Transverse colon (tissue), 4 donors: ENCODE results near the gene SYT13.

Experiments
- POLR2A ChIP-seq: fragments of 450-650 bp; IDR thresholded peaks from one replicate; pipeline ENCODE4 v1.6.1; 2016; ENCODE audit warnings: antibody characterized with exemption, mild to moderate bottlenecking, moderate library complexity
- POLR2AphosphoS5 ChIP-seq, 3 donors: sonication (generic); formaldehyde crosslinking; IDR thresholded peaks; one replicate each; pipeline ENCODE4 v1.6.1; 2016; ENCODE audit warnings: antibody characterized with exemption in 3 of 3
- TF ChIP-seq, protein P1 (sequence below), 5 experiments: fragments of 200-600 bp in 3 of 5; fragments of 450-650 bp in 2 of 5; sonication (generic) in 3 of 5; IDR thresholded peaks; 1 replicate in 2 of 5; 2 replicates in 3 of 5; pipeline ENCODE4 v1.5.1; 2016 to 2017; ENCODE audit warnings: antibody characterized with exemption in 5 of 5, inconsistent platforms in 3 of 5, mild to moderate bottlenecking in 2 of 5, moderate library complexity in 1 of 5

DNA sequence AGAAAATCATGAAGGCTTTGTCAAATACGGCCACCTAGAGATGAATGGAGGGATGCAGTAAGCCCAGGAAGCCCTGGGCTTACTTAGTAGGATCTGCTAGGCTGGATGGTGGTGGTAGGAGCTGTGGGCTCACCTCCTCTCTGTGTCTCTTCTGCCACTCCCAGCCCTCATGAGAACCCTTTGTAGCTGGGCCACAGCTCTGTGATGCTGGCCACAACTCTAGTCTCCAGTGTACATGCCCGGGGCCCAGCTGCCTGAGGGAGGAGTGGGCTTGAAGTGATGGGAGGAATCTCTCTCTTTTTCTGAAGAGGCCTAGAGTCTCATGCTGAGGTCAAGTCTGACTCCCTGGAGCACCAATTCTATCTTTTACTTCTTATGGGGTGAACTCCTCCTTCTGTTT is 32.4 kb upstream of the SYT13 start:
- TF ChIP-seq, protein P1, sequence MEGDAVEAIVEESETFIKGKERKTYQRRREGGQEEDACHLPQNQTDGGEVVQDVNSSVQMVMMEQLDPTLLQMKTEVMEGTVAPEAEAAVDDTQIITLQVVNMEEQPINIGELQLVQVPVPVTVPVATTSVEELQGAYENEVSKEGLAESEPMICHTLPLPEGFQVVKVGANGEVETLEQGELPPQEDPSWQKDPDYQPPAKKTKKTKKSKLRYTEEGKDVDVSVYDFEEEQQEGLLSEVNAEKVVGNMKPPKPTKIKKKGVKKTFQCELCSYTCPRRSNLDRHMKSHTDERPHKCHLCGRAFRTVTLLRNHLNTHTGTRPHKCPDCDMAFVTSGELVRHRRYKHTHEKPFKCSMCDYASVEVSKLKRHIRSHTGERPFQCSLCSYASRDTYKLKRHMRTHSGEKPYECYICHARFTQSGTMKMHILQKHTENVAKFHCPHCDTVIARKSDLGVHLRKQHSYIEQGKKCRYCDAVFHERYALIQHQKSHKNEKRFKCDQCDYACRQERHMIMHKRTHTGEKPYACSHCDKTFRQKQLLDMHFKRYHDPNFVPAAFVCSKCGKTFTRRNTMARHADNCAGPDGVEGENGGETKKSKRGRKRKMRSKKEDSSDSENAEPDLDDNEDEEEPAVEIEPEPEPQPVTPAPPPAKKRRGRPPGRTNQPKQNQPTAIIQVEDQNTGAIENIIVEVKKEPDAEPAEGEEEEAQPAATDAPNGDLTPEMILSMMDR (IDR thresholded peaks at IDR 0.05) = no peak
- TF ChIP-seq POLR2A (no peak), POLR2AphosphoS5 (IDR thresholded peaks at IDR 0.05) (no peak)
